ENCODE results near the gene EIF3F. TPM values are rescaled to one million over a fixed set of nuclear protein-coding genes. Genes with fewer than 3 reads are reported as not detected.

The EIF3F gene
- total and polyA plus RNA-seq, 10 of the 15 experiments (the other 5 are each of a cell fraction or from before 2014, with no cell fraction given), result 81.3 to 461 (median 213) TPM

GRCh38 chr11:8004008-8004407 is 16.9 kb downstream of the EIF3F start:
- no peak for TF ChIP-seq TCF12 (IDR thresholded peaks at IDR 0.05; ENCODE audit: low read depth, low read length)
- no peak for TF ChIP-seq LARP7 (IDR thresholded peaks at IDR 0.05)
- TF ChIP-seq EP300 (IDR thresholded peaks at IDR 0.05; ENCODE audit: borderline replicate concordance in 1 of 2, control insufficient read depth in 1 of 2, low read depth in 2 of 2, low read length in 2 of 2), result no peak
- no peak for TF ChIP-seq NBN (IDR thresholded peaks at IDR 0.05)
- TF ChIP-seq MYB (IDR thresholded peaks at IDR 0.05; ENCODE audit: borderline replicate concordance, low read depth, low read length), result no peak
- no peak for TF ChIP-seq RAD51 (IDR thresholded peaks at IDR 0.05)
- TF ChIP-seq HDAC6 (IDR thresholded peaks at IDR 0.05; ENCODE audit: unreplicated experiment), result no peak
- no peak for TF ChIP-seq ATF7 (IDR thresholded peaks at IDR 0.05; ENCODE audit: low read depth)
- TF ChIP-seq JUNB (IDR thresholded peaks at IDR 0.05), result no peak
- no peak for TF ChIP-seq RUNX3 (IDR thresholded peaks at IDR 0.05; ENCODE audit: low read length)
- TF ChIP-seq USF1 (IDR thresholded peaks at IDR 0.05; ENCODE audit: borderline replicate concordance, extremely low read length, insufficient read depth, low read depth, low read length), result no peak
- Histone ChIP-seq H3K4me2 (ENCODE audit: control insufficient read depth, insufficient read depth) (no peak overlapping the region), H4K20me1 (ENCODE audit: control insufficient read depth, insufficient read depth) (no peaks in the 10 kb centered on the region), H3K27ac (ENCODE audit: control insufficient read depth, insufficient read depth) (no peak overlapping the region), H3K4me1 (ENCODE audit: control insufficient read depth, insufficient read depth, low read length) (no peaks in the 10 kb centered on the region), H3K36me3 (ENCODE audit: control insufficient read depth in 2 of 2, insufficient read depth in 2 of 2, low read length in 1 of 2) (peaks cover 1 to 3% of the 10 kb centered on the region in 2 experiments; a peak in 3 of 4 replicates), H2AFZ (ENCODE audit: control insufficient read depth, low read depth, low read length) (no peak overlapping the region), H3K79me2 (ENCODE audit: control insufficient read depth, insufficient read depth, low read length) (no peaks in the 10 kb centered on the region), H3K9ac (ENCODE audit: control insufficient read depth, insufficient read depth, low read length) (no peak overlapping the region), H3K4me3 (no peak overlapping the region), H3K9me3 (replicated peaks; ENCODE audit: control insufficient read depth, insufficient read depth, low read length) (no peaks in the 10 kb centered on the region), H3K27me3 (replicated peaks in 1 of 2; ENCODE audit: control insufficient read depth in 2 of 2, insufficient read depth in 2 of 2, low read length in 1 of 2) (no peaks in the 10 kb centered on the region)
- RAD21 ChIA-PET (ENCODE audit: unreplicated experiment), result interaction anchor here (1.7 kb wide), 1 partner anchor 113 kb away, joined by 3 read pairs; no protein-coding TSS in a partner anchor
- CTCF ChIA-PET, result interaction anchor here (3.5 to 6.7 kb wide), 2 partner anchors 88 to 95 kb away, joined by 64 to 94 read pairs; no protein-coding TSS in a partner anchor
- POLR2A ChIA-PET, result no interaction called here
- ATAC-seq (no peak), FAIRE-seq (no peak), DNase-seq (ENCODE audit: low read depth, low spot score) (no peak)
- intact Hi-C loops (cut with micrococcal nuclease; ENCODE audit: unreplicated experiment), result no loop called here
- 95% methylated on average over 2 of the region's 2 CpGs for WGBS (ENCODE audit: insufficient coverage, insufficient replicate concordance, low lambda C conversion rate, missing lambda C conversion rate)
- BruUV-seq (replicated peaks), result no TSS peak
- SMC1A ChIA-PET (ENCODE audit: uncharacterized antibody, unreplicated experiment), result no interaction called here
- in situ Hi-C loops (cut with MboI), result no loop called here
